Measurements from ENCODE around the gene RGS17. TPM values are rescaled to one million over a fixed set of nuclear protein-coding genes. Genes with fewer than 3 reads are reported as not detected.

RGS17 gene
- total RNA-seq, 1 donor from 2014 or later, result 6.7 TPM

Other genes starting within 250 kb of the RGS17 start
- 13.7 TPM for gene FBXO5, start 148.2 kb downstream of the RGS17 start, total RNA-seq (ENCODE audit: insufficient read depth, low replicate concordance)
- 23.1 TPM for gene MTRF1L, start 128.6 kb downstream of the RGS17 start, total RNA-seq (ENCODE audit: insufficient read depth, low replicate concordance)